COR-L47 (cell line): ENCODE results near the gene CELF2.

Source experiments
- DNase-seq: peaks from one replicate; lab custom pipeline; 2025; lab: John Stamatoyannopoulos, UW

CELF2 gene

DNA sequence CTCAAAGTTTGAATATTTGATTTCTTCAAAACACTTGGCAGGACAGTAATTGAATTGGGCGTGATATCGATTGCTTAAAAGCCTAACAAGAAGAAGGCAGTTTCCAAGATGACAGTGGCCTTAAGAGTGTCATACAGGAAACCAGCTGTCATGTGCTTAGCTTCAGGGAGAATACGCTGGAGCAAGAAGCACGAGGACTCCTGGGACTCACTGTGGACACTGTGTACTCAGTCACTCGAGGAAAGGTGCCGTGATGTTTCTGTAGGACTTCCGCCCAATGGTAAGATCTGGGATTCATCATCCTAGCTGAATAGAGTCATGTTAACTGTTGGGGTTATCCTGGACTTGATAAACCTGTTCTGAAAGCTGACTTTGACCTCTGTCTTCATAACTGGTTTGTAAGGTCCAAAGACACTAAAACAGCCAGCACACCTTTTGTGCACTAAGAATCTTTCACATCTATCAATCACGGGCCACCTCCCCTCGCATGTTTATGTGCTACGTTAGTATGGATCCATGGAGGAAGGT, 113.5 kb downstream of the CELF2 start:
- no peak for DNase-seq

DNA sequence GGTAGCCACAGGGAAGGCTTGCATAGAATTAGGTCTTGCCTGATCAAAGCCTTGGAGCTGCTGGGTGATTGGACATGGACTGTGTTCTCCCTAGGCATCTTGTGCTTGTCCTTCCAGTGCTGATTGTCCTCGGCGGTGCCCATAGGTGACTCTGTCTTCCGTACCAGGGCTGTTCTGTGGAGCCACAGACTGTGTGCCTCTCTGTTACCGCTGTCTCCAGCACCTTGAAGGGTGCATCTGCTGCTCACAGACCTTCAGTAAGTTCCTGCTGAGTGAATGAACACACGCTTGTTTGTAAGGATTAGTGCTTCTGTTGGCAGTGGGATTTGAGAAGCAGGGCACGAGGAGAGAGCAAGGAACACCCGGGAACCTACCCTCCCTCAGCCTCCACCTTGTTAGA, 116.7 kb downstream of the CELF2 start:
- no peak for DNase-seq

DNA sequence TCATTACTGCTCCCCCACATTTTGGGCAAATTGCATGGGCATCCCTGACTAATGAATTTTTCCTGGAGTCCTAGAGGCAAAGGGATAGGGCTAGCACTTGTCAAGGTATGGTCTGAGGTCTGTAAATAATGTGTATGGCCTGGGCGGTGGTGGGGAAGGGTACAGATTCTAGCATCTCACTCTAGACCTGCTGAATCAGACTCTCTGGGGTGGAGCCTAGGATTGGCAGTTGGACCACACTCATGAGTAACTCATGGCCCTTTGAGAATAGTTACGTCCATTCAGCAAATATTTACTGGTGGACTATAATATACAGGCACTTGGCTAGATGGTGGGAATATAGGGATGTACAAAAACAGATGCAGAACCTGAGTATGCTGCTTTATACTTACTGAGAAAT, 118.0 kb downstream of the CELF2 start:
- no peak for DNase-seq

DNA sequence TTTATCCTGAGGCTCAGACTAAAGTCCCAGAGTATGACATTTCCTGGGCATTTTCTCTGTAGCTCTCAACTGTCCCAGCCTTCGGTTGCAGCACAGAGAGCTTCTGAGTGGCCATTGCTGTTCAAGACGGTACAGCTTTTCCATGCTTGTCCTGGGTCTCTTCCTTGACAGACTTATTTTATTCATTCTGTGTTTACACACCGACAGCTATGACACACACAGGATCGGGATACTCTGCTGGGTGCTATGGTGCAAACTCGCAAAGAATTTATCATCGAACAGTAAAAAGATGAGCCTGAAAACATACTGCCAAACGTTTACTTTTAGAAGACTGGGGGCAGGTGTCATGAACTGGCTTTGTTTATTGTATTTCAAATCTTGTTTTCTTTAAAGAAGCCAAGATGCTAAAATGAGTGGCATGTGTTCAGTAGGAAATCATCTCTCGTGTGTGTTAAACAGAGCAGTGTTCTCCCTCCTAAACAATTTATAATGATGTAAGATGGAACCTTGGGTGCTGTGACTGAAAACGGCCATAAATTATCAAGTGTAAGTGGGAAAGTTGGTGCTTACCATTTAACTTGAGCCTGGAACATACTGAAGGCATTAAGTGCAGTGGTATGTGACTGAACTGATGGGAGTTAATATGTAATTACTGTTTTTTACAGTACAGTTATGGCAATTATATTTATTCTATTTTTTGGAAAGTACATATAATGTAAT, 120.8 kb downstream of the CELF2 start:
- no peak for DNase-seq

DNA sequence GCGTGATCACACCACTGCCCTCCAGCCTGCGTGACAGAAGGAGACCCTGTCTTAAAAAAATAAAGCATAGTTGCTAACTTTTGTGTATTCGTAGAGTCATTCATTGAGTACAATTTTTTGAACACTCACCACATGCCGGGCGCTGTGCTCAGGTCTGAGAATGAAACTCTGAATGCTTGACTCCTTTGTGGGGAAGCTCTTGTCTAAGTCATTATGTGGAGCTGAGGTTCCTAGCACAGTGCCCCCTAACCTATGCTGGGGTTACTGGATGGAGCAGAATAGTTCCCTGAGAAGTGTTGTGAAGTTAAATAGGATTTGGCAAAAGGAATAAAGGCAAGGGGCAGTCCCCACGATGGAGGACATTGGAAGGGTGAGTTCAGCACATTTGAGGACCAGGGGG, 123.3 kb downstream of the CELF2 start:
- no peak for DNase-seq

DNA sequence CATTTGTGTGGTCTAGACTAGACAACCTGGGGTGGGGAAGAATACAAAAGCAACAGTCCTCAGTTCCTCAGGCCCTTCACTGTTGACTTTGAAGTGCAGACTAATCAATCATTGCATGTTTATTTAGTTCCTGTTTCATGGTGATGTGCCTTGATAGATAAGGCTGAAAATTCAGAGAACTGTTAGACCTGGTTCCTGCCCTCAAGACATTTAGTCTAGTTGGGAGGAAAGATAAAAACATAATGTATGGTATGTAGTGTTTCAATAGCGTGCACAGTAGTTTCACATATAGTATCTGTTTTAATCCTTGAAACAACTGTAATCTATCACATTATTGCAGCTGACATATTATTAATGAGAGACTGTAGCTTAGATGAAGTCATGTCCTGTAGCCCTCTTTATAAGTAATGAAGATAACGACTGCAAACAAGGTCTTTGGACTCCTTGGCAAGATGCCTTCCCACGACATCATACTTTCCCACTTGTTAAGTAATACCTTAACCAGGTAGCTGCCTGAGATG, 124.0 kb downstream of the CELF2 start:
- DNase-seq = no peak

DNA sequence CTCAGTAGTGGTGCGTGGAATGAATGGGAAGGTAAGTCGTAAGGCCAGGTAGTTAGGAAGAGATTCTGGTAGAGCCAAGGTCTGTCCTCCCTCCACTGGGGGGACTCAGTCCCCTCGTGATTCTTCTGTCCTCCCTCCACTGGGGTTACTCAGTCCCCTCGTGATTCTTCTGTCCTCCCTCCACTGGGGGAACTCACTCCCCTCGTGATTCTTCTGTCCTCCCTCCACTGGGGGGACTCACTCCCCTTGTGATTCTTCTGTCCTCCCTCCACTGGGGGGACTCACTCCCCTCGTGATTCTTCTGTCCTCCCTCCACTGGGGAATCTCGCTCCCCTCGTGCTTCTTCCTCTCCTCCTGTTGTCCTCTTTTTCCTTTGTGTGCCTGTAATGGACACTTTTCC, 125.1 kb downstream of the CELF2 start:
- no peak for DNase-seq

DNA sequence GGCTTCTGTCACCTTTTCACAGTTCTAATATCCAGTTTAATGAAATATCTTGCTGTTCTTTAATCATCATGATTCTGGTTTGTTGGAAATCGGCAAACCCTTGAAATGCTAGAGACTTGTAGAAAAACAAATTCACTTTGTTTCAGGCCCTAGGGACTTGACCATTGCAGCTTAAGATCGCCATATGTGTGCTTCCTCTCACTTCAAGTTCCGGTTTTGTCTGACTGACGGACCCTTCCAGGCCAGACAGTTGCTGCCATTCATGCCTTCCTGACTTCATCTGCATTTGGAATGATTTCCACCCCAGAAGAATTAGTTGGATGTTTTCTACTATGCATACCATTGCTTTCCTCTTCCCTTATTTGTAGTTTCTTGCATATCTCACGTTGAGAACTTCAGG, 125.6 kb downstream of the CELF2 start:
- DNase-seq = no peak

DNA sequence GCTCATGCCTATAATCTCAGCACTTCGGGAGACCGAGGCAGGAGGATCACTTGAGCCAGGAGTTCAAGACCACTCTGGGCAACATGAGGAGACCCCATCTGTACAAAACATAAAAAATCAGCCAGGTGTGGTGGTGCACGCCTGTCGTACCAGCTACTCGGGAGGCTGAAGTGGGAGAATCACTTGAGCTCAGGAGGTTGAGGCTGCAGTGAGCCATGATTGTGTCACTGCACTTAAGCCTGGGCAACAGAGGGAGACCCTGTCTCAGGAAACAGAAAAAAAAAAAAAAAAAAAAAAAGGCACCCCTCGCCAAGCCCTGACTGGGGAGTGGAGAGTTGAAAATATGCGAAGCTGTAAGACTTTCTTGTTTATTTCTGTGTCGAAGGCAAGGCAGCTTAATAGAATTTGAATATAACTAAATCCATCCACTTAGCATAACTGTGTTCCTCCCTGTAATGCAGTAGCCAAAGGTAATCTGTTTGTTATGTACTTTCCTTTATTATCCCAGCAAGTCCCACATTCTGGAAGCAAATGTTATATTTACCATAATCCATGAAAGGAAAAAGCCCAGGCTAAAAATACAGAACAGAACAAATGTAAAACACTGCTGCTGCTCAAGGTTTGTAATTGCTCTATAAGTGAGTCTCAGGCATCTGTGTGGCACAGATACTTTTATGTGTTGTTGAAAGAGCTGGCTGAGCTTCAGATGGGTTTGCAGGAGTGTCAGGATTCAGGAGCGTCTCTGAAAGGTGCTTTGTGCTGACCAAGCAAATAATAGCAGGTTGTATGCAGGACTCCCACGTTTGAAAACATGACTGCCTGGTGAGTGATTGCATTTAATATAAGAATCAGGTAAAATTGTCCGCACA, 127.2 kb downstream of the CELF2 start:
- no peak for DNase-seq

DNA sequence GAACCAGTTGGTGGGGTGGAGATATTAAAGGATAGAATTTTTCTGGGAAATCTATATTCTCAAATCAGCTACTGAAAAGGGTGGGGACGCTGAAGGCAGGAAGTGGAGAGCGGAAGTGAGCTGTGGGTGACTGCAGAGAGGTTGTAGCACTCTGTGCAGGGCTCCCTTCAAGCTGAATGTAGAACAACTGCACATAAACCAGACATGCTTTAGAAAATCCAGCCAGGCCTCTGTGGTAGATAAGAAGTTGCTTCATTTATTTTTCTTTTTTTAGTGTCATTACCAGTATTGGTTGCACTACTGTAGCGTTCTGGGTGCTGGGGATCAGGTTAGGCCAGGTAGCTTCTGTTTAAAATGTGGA, 127.8 kb downstream of the CELF2 start:
- DNase-seq = no peak

DNA sequence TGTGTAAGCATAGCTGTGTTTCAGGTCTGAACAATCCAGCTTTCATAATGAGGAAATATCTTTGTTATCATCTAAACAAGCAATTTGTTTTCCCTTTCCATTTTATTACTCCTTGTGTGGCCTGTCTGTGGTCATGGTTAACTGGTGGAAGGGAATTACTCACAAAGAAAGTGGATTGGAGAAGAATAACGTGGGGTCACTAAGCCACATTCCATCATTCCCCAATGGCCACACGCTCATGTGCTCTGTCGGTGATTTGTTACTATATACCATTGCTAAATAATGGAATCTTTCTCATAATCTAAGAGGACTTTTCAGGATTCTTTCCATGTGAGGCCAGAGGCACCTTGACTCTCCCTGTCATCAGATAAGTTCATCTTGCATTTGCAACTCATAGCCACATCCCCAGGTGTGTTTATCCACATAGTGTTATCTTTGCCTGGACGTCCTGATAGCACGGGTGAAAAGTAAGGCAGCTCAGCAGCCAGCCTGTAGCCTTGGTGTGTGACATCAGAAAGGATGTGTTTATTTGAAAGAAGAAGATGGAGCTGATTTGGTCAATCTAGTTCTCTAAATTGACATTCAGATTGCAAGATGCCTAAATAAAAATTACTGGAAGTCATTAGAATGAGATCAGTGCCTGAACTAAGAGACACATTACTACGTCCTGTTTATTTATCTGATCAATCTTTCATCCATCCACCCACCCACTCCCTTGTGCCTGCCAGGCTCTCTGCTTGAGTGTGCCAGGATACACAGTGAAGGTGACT, 128.9 kb downstream of the CELF2 start:
- DNase-seq = no peak

DNA sequence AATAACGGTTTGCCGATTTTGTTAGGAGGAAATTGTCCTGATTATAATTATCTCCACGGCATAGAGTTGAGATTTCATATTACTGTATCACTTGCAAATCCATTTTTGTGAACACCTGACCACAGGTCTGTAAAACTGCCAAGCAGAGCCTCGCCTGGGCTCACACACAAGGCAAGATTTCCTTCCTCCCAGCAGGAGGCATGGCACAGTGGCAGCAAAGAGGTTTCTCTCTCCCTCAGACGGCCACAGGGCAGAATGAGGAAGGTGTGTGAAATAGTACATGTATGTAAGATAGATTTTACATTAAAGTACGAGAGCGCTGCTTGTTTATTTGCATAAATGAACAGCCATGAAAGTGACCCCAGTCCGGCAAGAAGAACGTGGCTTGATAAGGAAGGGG, 130.1 kb downstream of the CELF2 start:
- DNase-seq = no peak

DNA sequence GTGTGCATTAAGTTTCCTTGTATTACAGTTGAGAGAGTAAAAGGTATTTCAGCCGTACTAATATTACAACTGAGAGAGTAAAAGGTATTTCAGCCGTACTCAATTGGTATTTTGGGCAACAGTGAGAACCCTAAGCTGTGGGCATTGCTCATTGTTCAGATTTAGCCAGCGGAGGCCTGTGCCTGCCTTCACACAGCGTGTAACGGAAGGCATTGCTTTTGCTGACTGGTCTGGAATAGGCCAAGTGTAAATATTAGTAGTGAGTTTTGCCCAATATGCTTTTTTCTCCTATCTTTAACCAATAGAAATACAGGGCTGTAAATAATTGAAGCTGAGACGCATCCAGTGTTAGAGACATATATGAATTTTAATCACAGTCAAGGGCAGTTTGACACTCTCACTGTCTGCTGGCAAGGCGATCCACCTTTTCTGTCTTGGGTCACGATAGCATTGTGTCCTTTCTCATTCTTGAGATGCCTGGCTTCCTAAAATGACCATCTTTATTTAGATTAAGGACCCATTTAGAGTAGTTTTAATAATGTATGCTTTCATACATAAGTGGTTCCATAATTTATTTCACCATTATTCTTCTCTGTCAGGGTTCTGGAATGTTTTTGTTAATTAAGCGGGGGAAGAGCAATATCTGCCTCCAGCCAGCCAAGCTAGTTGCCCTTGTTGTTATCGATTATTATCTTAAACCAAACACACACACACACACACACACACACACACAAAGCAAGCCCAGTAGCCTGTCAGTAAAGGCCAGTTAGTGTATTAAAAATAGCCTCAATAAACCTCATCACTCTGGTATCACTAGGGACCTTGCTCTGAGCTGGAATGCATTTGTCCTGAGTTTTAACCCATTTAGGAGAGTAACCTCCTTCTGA, 130.7 kb downstream of the CELF2 start:
- no peak for DNase-seq

DNA sequence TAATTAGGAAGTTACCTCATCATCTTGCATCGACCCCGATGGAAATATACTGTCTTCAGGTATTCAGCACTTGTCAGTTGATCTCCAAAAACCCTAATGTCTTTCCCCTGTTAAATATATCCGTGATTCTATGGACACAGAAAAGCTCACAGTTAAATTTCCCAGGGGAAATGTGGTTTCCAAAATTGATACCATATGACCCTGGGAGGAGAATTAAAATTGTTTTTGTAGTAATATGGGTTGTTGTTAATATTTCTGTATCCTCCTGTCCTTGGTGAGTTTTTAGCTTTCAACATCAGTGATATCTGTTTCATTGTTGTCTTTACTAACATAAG, 132.1 kb downstream of the CELF2 start:
- DNase-seq = no peak

DNA sequence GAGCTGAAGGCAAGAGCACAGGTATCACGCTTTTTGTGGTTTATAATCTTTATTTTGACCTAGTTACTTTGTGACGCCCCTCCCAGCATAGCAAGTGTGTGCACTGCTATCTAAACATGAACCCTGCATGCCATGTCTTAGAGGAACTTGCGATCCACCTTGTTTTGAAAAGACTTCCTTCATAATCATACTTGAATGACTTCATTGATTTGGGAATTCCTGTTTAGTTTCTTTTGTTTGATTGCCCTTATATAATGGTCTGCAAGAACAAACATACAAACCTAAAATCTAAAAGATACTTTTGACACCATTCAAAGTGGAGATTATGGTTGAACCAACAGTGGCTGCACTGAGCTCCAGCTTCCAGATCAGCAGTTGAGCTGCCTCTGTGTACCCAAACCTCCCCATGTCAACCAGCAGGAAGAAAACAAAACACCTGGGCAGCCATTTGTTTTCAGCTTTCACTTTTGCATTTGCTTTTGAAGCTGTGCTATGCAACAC, 132.6 kb downstream of the CELF2 start:
- DNase-seq = no peak

DNA sequence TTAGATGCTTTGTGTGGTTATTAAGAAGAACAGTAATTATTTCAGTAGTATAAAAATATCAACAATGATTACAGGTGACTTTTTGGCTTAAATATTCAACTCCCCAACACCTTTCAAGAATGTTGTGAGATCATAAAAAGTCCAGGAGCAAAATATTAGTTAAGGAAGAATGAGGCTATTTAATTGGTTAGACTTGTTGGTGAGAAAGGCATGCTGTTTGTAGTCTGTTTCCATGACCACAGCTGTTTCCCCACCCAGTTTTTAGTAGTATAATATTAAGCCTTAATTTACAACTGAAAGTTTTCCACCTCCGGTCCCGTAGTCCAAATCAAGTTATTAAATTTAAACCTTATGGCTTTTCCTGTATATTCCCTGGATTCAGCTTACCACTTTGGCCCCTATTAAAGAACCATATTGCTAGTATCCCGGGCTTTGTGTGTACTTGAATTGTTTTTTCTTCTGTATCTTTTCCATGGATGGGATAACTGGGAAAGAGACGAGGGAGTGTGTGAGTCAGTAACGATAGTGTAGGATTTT, 133.3 kb downstream of the CELF2 start:
- DNase-seq = no peak

DNA sequence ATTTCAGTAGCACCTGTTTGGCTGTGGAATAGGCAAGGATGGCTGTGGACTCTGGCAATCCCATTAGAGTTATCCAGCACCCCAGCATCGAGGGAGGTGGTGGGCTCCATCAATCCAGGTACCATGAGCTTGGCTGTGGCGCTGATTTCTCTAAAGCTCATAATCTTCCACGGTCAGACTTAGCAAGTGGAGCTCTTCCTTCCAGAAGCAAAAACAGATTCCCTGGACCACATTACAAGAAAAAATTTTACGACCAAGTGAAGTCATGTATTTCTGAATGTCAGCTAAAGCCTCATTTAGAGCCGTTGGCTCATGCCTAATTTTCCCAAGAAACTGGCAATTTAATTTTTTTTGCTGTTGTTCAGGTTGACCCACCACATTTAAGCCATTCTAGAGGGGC, 135.1 kb downstream of the CELF2 start:
- no peak for DNase-seq

DNA sequence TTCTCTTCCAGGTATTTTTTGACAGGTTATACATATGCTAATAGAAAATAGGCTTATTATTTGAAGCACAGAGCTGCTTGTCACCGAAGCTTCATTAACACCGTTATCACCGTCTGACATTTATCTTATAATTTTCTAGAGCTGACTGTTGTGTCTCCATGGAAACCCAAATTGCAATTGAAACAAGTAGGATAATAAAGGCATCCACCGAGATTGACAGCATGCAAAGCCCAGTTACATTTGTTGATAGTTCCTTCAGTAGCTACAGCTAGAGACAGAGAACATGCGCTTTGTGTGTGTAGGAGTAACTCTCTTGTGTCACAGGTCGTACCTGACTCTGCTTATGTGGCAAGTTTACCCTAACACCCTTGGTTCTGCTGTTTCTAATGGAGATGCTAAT, 135.6 kb downstream of the CELF2 start:
- DNase-seq = no peak

DNA sequence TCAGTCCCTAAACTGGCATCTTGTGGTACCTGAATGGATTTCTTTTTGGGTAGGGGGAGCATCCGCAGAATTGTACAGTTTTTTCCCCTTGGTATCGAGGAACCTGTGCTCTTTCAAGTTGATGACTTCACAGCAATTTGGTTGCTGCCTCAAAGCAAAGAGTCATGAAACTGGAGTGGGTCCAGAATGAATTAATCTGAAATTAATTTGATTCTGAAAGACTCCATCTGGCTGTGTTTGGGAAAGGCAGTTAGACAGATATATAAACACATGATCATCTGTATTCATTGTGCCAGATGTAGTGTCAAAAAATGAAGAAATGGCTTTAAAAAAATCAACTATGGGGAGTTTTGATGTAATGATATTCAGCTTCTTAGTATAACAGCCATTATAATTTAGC, 136.1 kb downstream of the CELF2 start:
- no peak for DNase-seq

DNA sequence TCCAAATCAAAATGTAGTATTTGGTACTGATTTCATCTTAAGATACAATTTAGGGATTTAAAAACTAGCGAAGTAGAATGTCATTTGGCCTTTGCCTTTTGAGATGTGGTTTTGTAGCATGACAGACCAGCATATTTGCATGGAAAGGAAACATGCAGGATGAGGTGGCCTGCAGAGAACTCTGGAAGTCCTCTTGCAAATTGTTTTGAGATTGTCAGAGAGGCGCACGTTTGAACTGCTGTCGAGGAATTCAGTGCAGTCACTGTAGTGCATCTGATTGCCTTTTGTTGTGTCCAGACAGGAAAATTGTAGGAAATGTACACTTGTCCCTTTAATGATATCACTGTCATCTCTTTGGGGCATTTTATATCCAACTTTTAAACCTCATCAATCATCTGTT, 136.7 kb downstream of the CELF2 start:
- DNase-seq = no peak

DNA sequence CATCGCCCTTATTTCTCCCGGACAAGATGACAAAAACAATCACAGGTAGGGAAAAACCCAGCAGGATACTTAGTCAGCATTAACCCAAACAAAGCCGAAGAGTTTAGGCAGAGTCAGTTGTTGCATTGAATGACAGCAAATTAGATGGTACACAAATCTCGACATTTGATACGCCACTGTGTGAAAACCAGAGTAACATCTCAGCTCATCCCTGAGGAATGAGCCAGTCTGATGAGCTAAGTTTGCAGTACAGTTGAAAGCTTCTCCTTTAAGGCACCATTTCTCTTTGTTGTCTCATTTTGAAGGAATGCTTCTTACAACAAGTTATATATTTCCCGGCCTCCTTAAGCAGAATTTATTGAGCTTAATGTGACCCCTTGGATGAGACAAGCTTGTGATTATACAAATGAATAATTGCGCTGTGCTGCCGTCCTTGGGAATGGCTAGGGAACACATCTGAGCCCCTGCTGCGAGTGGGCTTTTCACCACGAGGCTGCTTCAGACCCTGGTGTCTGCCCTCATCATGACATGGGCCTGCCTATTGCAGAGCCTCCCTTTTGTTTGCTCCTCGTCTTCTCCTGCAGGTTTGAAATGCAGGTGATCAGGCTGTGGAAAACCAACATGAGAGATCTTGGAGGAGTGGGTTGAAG, 137.3 kb downstream of the CELF2 start:
- DNase-seq = peak; percentile 51
